PC-9 (cell line): ENCODE data around the gene FUT6.

ENCODE experiments used
- EZH2 ChIP-seq: fragments of 200-600 bp; sonication (generic); IDR thresholded peaks from 2 replicates; pipeline ENCODE4 v1.8.0; 2017; ENCODE audit warnings: antibody characterized with exemption, low read depth
- TF ChIP-seq, protein P1 (sequence below): fragments of 200-600 bp; sonication (generic); conservative IDR thresholded peaks from 2 replicates; pipeline ENCODE4 v1.6.1; 2017; ENCODE audit warnings: mixed run types, antibody characterized with exemption, mild to moderate bottlenecking, moderate library complexity

DNA sequence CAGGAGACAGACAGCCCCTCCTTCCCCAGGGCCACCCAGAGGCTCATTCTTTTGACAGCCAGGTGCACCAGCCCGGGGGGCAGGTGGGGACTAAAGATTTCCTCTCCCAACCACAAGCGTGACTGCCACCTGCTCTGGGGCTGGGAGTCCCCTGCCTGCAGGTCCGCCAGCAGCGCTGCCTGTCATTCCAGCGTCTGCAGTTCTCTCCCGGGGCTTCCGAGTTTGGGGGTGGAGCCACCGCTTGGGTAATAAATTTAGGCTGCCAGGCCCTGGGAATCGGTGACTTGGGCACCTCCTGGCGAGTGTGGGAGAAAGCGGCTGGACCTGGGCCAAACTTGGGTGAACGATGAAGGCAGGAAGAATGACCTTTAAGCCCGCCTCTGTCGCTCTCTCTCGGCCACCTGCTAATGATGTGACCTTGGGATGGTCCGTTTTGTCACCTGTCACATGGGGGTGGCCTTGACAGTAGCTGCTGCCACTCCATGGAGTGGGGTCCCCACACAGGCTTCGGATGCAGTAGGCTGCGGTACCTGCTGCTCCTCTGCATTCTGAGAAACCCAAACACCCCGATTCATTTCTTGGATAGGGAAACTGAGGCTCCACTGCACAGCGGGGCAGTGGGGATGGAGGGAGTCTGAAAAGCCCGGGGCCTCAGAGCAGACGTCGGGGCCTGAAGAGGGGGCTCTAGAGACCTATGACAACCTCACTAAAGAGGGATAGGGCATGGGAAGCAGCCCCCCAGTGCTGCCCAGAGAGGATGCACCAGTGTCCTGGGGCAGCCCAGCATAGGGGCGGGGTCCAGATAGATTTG, 12.8 kb downstream of the FUT6 start:
- no peak for TF ChIP-seq EZH2
- TF ChIP-seq, protein P1, sequence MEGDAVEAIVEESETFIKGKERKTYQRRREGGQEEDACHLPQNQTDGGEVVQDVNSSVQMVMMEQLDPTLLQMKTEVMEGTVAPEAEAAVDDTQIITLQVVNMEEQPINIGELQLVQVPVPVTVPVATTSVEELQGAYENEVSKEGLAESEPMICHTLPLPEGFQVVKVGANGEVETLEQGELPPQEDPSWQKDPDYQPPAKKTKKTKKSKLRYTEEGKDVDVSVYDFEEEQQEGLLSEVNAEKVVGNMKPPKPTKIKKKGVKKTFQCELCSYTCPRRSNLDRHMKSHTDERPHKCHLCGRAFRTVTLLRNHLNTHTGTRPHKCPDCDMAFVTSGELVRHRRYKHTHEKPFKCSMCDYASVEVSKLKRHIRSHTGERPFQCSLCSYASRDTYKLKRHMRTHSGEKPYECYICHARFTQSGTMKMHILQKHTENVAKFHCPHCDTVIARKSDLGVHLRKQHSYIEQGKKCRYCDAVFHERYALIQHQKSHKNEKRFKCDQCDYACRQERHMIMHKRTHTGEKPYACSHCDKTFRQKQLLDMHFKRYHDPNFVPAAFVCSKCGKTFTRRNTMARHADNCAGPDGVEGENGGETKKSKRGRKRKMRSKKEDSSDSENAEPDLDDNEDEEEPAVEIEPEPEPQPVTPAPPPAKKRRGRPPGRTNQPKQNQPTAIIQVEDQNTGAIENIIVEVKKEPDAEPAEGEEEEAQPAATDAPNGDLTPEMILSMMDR = no peak; the same call in 1 of the 2 replicates
